Measurements from ENCODE around the gene CCDC30. TPM values are rescaled to one million over a fixed set of nuclear protein-coding genes. Genes with fewer than 3 reads are reported as not detected.

The CCDC30 gene
- total RNA-seq, 4 donors from 2014 or later: 0.99 to 4.1 (median 1.7) TPM

GRCh38 chr1:42533101-42533863 is 70.2 kb downstream of the CCDC30 start:
- no peak overlapping the region for H3K27ac ChIP-seq (replicated peaks in 1 of 4)
- no peaks in the 10 kb centered on the region for H3K4me1 ChIP-seq
- H3K27me3 ChIP-seq: no peaks in the 10 kb centered on the region
- intact Hi-C loops (cut with DNase I): no loop called here
- no peak for DNase-seq (ENCODE audit: extremely low spot score)
- TF ChIP-seq EP300 (IDR thresholded peaks at IDR 0.05): no peak
- TF ChIP-seq POLR2A (IDR thresholded peaks at IDR 0.05; ENCODE audit: low read depth): no peak
- TF ChIP-seq POLR2AphosphoS5 (IDR thresholded peaks at IDR 0.05): no peak
- TF ChIP-seq, protein P1, sequence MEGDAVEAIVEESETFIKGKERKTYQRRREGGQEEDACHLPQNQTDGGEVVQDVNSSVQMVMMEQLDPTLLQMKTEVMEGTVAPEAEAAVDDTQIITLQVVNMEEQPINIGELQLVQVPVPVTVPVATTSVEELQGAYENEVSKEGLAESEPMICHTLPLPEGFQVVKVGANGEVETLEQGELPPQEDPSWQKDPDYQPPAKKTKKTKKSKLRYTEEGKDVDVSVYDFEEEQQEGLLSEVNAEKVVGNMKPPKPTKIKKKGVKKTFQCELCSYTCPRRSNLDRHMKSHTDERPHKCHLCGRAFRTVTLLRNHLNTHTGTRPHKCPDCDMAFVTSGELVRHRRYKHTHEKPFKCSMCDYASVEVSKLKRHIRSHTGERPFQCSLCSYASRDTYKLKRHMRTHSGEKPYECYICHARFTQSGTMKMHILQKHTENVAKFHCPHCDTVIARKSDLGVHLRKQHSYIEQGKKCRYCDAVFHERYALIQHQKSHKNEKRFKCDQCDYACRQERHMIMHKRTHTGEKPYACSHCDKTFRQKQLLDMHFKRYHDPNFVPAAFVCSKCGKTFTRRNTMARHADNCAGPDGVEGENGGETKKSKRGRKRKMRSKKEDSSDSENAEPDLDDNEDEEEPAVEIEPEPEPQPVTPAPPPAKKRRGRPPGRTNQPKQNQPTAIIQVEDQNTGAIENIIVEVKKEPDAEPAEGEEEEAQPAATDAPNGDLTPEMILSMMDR (IDR thresholded peaks at IDR 0.05): no peak
- peaks cover 0 to 7% (median 2%) of the 10 kb centered on the region in 4 donors for H3K36me3 ChIP-seq
- 70% methylated on average over 6 of the region's 6 CpGs for WGBS
- H3K9me3 ChIP-seq: no peaks in the 10 kb centered on the region
- no peak overlapping the region for H3K4me3 ChIP-seq

DNA sequence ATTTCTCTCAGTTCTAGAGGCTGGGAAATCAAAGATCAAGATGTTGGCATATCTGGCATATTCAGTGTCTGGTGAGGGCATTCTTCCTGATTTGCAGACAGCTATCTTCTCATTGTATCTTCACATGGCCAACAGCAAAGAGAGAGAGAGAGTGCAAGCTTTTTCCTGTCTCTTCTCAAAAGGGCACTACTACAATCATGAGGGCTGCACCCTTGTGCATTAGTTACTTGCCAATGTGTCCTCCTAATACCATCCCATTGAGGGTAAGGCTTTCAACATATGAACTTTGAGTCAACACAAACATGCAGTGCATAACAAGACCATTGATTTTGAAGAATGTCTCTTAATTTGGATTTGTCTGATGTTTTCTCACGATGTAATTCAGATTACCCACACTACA is 78.0 kb downstream of the CCDC30 start:
- intact Hi-C loops (cut with DNase I): no loop called here
- no peaks in the 10 kb centered on the region for H3K4me1 ChIP-seq
- WGBS: 81% methylated on average over 1 of the region's 1 CpG
- no peak for DNase-seq (ENCODE audit: extremely low spot score)
- H3K27ac ChIP-seq (replicated peaks in 1 of 4): no peak overlapping the region
- H3K36me3 ChIP-seq: peaks cover 0 to 7% (median 2%) of the 10 kb centered on the region in 4 donors
- TF ChIP-seq POLR2A (IDR thresholded peaks at IDR 0.05; ENCODE audit: low read depth) (no peak), POLR2AphosphoS5 (IDR thresholded peaks at IDR 0.05) (no peak), EP300 (IDR thresholded peaks at IDR 0.05) (no peak)
- TF ChIP-seq, protein P1 (IDR thresholded peaks at IDR 0.05): no peak
- H3K9me3 ChIP-seq: no peaks in the 10 kb centered on the region
- H3K27me3 ChIP-seq: no peaks in the 10 kb centered on the region
- no peak overlapping the region for H3K4me3 ChIP-seq

GRCh38 chr1:42551180-42551579 is 88.1 kb downstream of the CCDC30 start:
- no peaks in the 10 kb centered on the region for H3K9me3 ChIP-seq
- H3K36me3 ChIP-seq: no peaks in the 10 kb centered on the region
- TF ChIP-seq EP300 (IDR thresholded peaks at IDR 0.05): no peak
- TF ChIP-seq, protein P1 (IDR thresholded peaks at IDR 0.05): no peak
- TF ChIP-seq POLR2A (IDR thresholded peaks at IDR 0.05; ENCODE audit: low read depth): no peak
- intact Hi-C loops (cut with DNase I): no loop called here
- no peak overlapping the region for H3K27ac ChIP-seq (replicated peaks in 1 of 4)
- H3K4me1 ChIP-seq: peaks cover 0 to 5% (median 0%) of the 10 kb centered on the region in 4 donors
- WGBS: 75% methylated on average over 3 of the region's 3 CpGs
- DNase-seq (ENCODE audit: extremely low spot score): no peak
- H3K27me3 ChIP-seq: no peaks in the 10 kb centered on the region
- no peak overlapping the region for H3K4me3 ChIP-seq

- TF ChIP-seq, protein P1 (IDR thresholded peaks at IDR 0.05): no peak
- TF ChIP-seq POLR2A (IDR thresholded peaks at IDR 0.05; ENCODE audit: low read depth) (no peak), POLR2AphosphoS5 (IDR thresholded peaks at IDR 0.05) (no peak), EP300 (IDR thresholded peaks at IDR 0.05) (no peak)
- peaks cover 0 to 7% (median 0%) of the 10 kb centered on the region in 4 donors for H3K4me1 ChIP-seq
- H3K4me3 ChIP-seq: no peak overlapping the region
- H3K27ac ChIP-seq (replicated peaks in 1 of 4): no peak overlapping the region
- H3K36me3 ChIP-seq: no peaks in the 10 kb centered on the region
- 91% methylated on average over 3 of the region's 3 CpGs for WGBS
- no peaks in the 10 kb centered on the region for H3K27me3 ChIP-seq
- H3K9me3 ChIP-seq: no peaks in the 10 kb centered on the region
- no peak for DNase-seq (ENCODE audit: extremely low spot score)
- intact Hi-C loops (cut with DNase I): no loop called here
Measured at GRCh38 chr1:42551590-42551989, 88.5 kb downstream of the CCDC30 start.

Data from esophagus muscularis mucosa (tissue), 4 donors.